ENCODE results near the gene PTPRN2. TPM values are rescaled to one million over a fixed set of nuclear protein-coding genes. Genes with fewer than 3 reads are reported as not detected.
"Not testable (repeated sequence)": the region's sequence is repeated elsewhere in the genome, so short reads cannot be mapped to it uniquely, and the experiment has no call there.

PTPRN2 gene
- total RNA-seq, 1 experiment from 2014 or later: 1.7 TPM

DNA sequence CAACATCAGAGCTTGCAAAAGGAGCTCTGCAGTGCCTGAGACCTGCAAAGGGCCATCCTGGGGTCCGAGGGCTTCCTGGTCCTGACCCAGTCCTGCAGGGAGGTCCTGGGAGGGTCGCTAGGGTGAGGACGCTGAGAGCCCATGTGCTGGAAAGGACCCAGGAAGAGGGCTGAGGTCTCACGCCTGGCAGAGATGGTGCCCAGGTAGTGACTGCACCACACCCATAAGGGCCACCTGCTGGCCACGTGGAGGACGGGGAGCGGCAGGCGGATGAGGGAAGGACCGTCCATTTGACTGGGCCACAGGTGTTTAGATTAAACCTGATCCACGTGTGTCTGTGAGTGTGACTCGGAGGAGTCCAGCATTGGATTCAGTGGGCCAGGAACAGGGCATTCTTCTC, 858.1 kb downstream of the PTPRN2 start:
- H3K4me2 ChIP-seq (ENCODE audit: low read depth, low read length, poor library complexity, severe bottlenecking): no peak overlapping the region
- no peaks in the 10 kb centered on the region for H3K4me1 ChIP-seq (ENCODE audit: low read length)
- H3K27ac ChIP-seq (ENCODE audit: low read length): no peak overlapping the region
- no peaks in the 10 kb centered on the region for H3K79me2 ChIP-seq (ENCODE audit: low read length)
- no peak overlapping the region for H3K4me3 ChIP-seq (ENCODE audit: low read length)
- no peaks in the 10 kb centered on the region for H3K36me3 ChIP-seq (ENCODE audit: insufficient read depth, low read length)
- H4K20me1 ChIP-seq (ENCODE audit: insufficient read depth, low read depth, low read length): no peaks in the 10 kb centered on the region
- no peaks in the 10 kb centered on the region for H3K27me3 ChIP-seq (ENCODE audit: low read length)
- H3K9me3 ChIP-seq (ENCODE audit: low read length): no peaks in the 10 kb centered on the region
- no peak for DNase-seq
- no peak overlapping the region for H2AFZ ChIP-seq (ENCODE audit: low read length)
- no peaks in the 10 kb centered on the region for H3K9me2 ChIP-seq (replicated peaks; ENCODE audit: insufficient read depth, low read length)
- no peak overlapping the region for H3K9ac ChIP-seq (ENCODE audit: low read length)

DNA sequence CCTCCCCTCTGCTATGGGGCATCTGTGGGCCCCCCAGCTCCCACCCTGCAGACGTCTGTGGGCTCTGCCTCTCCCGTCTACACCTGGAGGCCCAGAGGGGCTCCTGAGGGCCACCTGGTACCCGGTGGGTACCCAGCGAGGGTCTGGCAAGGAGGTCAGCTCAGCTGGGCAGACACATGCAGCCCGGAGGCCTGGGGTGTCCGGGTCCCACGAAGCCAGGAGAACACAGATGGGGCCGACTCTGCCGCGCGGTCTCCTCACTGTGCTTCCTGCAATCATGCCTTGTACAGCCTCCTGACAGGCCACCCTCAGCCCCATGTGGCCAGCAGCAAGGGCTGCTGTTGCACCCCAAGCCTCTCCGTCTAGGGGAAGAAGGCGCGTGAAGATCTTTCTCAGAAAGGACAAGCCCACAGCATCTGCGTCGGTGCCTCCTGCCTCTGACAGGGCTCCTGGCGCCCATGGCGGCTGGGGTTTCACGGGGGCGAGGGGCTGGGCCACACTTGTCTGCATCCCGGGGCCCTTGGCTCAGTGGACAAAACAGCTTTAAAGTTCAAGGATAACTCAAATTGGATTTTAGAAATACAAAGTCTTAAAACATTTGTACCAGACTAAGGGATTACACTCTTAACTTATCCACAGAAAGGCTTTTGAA, 859.5 kb downstream of the PTPRN2 start:
- Histone ChIP-seq H3K36me3 (ENCODE audit: insufficient read depth, low read length) (no peaks in the 10 kb centered on the region), H2AFZ (ENCODE audit: low read length) (no peak overlapping the region), H3K27ac (ENCODE audit: low read length) (no peak overlapping the region), H3K4me2 (ENCODE audit: low read depth, low read length, poor library complexity, severe bottlenecking) (no peak overlapping the region), H3K4me1 (ENCODE audit: low read length) (no peaks in the 10 kb centered on the region), H3K9ac (ENCODE audit: low read length) (no peak overlapping the region), H3K9me2 (replicated peaks; ENCODE audit: insufficient read depth, low read length) (no peaks in the 10 kb centered on the region), H3K9me3 (ENCODE audit: low read length) (no peaks in the 10 kb centered on the region), H3K4me3 (ENCODE audit: low read length) (no peak overlapping the region), H3K79me2 (ENCODE audit: low read length) (no peaks in the 10 kb centered on the region), H4K20me1 (ENCODE audit: insufficient read depth, low read depth, low read length) (no peaks in the 10 kb centered on the region), H3K27me3 (ENCODE audit: low read length) (no peaks in the 10 kb centered on the region)
- DNase-seq: no peak

DNA sequence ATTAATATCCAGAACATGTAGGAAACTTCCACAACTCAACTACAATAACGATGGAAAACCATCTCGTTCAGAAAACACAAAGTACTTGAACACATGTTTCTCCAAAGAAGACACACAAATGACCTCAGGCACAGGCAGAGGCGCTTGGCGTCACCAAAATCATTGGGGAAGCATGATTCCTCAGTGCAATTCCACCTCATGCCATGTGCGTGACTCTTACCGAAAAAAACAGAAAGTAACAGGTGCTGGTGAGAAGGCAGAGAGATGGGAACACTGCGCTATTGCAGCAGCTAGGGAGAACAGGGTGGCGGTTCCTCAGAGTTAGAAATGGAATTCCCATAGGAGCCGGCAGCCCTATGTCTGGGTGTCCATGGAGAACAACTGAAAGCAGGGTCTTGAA, 860.9 kb downstream of the PTPRN2 start:
- Histone ChIP-seq H3K27me3 (ENCODE audit: low read length) (no peaks in the 10 kb centered on the region), H3K79me2 (ENCODE audit: low read length) (no peaks in the 10 kb centered on the region), H3K9me3 (ENCODE audit: low read length) (no peaks in the 10 kb centered on the region), H3K4me3 (ENCODE audit: low read length) (no peak overlapping the region), H4K20me1 (ENCODE audit: insufficient read depth, low read depth, low read length) (no peaks in the 10 kb centered on the region), H3K27ac (ENCODE audit: low read length) (no peak overlapping the region), H3K4me2 (ENCODE audit: low read depth, low read length, poor library complexity, severe bottlenecking) (no peak overlapping the region), H3K4me1 (ENCODE audit: low read length) (no peaks in the 10 kb centered on the region), H3K9me2 (replicated peaks; ENCODE audit: insufficient read depth, low read length) (no peaks in the 10 kb centered on the region), H3K36me3 (ENCODE audit: insufficient read depth, low read length) (no peaks in the 10 kb centered on the region), H3K9ac (ENCODE audit: low read length) (no peak overlapping the region), H2AFZ (ENCODE audit: low read length) (no peak overlapping the region)
- DNase-seq: no peak

DNA sequence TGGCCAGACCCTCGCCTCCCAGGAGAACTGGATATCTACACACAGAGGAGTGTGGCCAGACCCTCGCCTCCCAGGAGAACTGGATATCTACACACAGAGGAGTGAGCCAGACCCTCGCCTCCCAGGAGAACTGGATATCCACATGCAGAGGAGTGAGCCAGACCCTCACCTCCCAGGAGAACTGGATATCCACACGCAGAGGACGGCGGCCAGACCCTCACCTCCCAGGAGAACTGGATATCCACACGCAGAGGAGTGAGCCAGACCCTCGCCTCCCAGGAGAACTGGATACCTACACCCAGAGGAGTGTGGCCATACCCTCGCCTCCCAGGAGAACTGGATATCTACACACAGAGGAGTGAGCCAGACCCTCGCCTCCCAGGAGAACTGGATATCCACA, 862.3 kb downstream of the PTPRN2 start:
- not testable (repeated sequence) for H3K9me2 ChIP-seq (replicated peaks; ENCODE audit: insufficient read depth, low read length); H3K36me3 ChIP-seq (ENCODE audit: insufficient read depth, low read length); H3K4me2 ChIP-seq (ENCODE audit: low read depth, low read length, poor library complexity, severe bottlenecking); H3K27ac ChIP-seq (ENCODE audit: low read length); DNase-seq; H3K79me2 ChIP-seq (ENCODE audit: low read length); H3K27me3 ChIP-seq (ENCODE audit: low read length); H2AFZ ChIP-seq (ENCODE audit: low read length); H3K9me3 ChIP-seq (ENCODE audit: low read length); H4K20me1 ChIP-seq (ENCODE audit: insufficient read depth, low read depth, low read length); H3K9ac ChIP-seq (ENCODE audit: low read length); H3K4me1 ChIP-seq (ENCODE audit: low read length); H3K4me3 ChIP-seq (ENCODE audit: low read length)

DNA sequence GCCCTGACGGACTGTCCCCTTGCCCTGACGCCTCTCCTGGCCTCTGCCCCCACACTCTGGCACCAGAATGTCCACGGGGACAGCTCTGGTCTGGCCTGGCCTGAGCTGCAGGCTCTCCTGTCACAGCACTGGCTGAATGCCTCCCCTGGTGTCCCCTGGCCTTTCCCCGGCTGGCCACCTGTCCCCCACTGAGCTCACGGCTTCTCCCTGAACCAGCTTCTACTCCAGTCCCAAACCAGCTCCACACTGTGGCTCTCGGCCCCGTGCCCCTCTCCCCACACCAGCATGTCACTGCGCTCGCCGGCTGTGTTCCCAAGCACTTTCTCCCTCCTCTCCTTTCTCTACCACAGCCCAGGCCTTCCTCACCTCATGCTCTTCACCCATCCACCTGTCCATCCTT, 864.4 kb downstream of the PTPRN2 start:
- Histone ChIP-seq H3K9me2 (replicated peaks; ENCODE audit: insufficient read depth, low read length) (no peaks in the 10 kb centered on the region), H3K4me3 (ENCODE audit: low read length) (no peak overlapping the region), H3K79me2 (ENCODE audit: low read length) (no peaks in the 10 kb centered on the region), H3K27me3 (ENCODE audit: low read length) (no peaks in the 10 kb centered on the region), H3K4me1 (ENCODE audit: low read length) (no peaks in the 10 kb centered on the region), H3K4me2 (ENCODE audit: low read depth, low read length, poor library complexity, severe bottlenecking) (no peak overlapping the region), H3K27ac (ENCODE audit: low read length) (no peak overlapping the region), H3K36me3 (ENCODE audit: insufficient read depth, low read length) (no peaks in the 10 kb centered on the region), H4K20me1 (ENCODE audit: insufficient read depth, low read depth, low read length) (no peaks in the 10 kb centered on the region), H3K9ac (ENCODE audit: low read length) (no peak overlapping the region), H3K9me3 (ENCODE audit: low read length) (no peaks in the 10 kb centered on the region), H2AFZ (ENCODE audit: low read length) (no peak overlapping the region)
- DNase-seq: no peak

DNA sequence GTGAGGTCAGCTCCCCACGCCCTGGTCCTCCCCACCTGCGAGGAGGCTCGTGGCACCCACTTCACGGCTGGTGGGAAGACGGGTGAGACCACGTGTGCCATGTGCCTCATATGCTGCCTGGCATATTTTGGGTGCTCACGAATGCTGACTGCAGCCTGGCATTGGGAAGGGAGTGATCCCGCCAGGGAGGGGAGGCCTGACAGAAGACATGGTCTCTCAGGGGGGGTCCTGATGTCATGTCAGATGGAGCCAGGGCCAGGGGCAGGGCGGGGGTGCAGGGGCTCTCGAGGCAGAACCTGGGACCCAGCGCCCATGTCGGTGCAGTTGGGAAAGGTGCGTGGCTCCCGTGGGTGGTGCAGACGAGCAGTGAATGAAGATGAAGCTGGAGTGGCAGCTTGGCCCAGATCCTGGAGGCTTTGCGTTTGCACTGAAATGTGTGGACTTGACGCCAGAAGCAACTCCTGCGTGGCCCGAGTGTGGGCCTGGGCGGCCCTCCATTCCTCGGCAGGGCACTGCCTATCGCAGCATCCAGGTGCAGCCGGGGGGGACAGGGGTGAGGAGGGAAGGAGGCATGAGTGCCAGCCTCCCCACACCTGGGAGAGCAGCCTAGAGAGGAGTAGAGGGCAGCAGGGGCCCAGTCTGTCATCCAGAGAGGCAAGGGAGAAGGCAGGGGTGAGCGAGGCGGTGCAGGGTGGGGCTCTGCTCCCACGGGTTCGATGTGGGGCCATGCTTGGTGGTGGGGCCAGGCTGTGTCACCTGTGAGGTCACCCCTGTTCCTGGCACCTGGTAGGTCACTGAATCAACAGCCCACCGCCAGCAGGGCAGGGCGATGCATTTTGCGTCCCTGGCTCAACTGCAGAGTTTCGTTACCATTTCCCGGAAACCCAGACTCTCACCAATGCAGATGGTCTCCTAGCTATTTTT, 865.2 kb downstream of the PTPRN2 start:
- no peak overlapping the region for H2AFZ ChIP-seq (ENCODE audit: low read length)
- no peak overlapping the region for H3K4me2 ChIP-seq (ENCODE audit: low read depth, low read length, poor library complexity, severe bottlenecking)
- H3K79me2 ChIP-seq (ENCODE audit: low read length): no peaks in the 10 kb centered on the region
- no peak overlapping the region for H3K4me3 ChIP-seq (ENCODE audit: low read length)
- H3K9ac ChIP-seq (ENCODE audit: low read length): no peak overlapping the region
- H3K27me3 ChIP-seq (ENCODE audit: low read length): no peaks in the 10 kb centered on the region
- no peaks in the 10 kb centered on the region for H3K4me1 ChIP-seq (ENCODE audit: low read length)
- no peaks in the 10 kb centered on the region for H3K9me2 ChIP-seq (replicated peaks; ENCODE audit: insufficient read depth, low read length)
- no peak for DNase-seq
- no peak overlapping the region for H3K27ac ChIP-seq (ENCODE audit: low read length)
- H3K9me3 ChIP-seq (ENCODE audit: low read length): no peaks in the 10 kb centered on the region
- no peaks in the 10 kb centered on the region for H4K20me1 ChIP-seq (ENCODE audit: insufficient read depth, low read depth, low read length)
- no peaks in the 10 kb centered on the region for H3K36me3 ChIP-seq (ENCODE audit: insufficient read depth, low read length)

DNA sequence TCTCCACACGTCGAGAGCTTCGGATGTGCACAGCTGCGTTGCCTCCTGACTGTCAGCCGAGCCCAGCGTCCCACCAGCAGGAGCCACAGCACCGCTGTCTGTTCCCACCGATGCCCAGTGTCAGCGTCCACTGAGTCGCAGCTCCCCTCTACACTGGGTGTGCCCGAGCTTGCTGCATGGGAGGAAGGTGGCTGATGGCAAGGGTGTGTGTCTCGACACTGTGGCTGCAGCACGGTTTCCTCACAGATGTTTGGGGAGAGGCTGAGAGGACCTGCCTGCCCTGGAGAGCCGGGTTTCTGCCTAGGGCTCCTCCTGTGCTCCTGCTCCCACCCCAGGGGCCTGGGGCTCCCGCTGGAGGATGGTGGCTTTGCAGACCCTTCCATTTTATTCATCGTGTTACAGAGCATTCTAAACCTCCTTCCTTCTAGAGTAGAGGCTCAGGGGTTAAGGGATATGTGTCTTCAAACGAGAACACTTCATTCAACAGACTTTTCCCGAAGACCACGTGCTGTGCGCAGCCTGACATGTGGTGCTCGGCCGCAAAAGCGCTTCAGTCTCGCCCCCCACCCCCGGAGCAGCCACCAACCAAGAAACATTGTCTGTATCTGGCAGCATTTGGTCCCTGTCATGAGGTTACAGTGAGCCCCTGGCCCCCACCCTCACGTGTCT, 866.0 kb downstream of the PTPRN2 start:
- H3K9ac ChIP-seq (ENCODE audit: low read length): no peak overlapping the region
- no peaks in the 10 kb centered on the region for H3K4me1 ChIP-seq (ENCODE audit: low read length)
- H3K27me3 ChIP-seq (ENCODE audit: low read length): no peaks in the 10 kb centered on the region
- H3K27ac ChIP-seq (ENCODE audit: low read length): no peak overlapping the region
- no peak overlapping the region for H3K4me3 ChIP-seq (ENCODE audit: low read length)
- H3K9me2 ChIP-seq (replicated peaks; ENCODE audit: insufficient read depth, low read length): no peaks in the 10 kb centered on the region
- H3K9me3 ChIP-seq (ENCODE audit: low read length): no peaks in the 10 kb centered on the region
- no peak for DNase-seq
- no peaks in the 10 kb centered on the region for H3K36me3 ChIP-seq (ENCODE audit: insufficient read depth, low read length)
- H2AFZ ChIP-seq (ENCODE audit: low read length): no peak overlapping the region
- no peaks in the 10 kb centered on the region for H3K79me2 ChIP-seq (ENCODE audit: low read length)
- no peaks in the 10 kb centered on the region for H4K20me1 ChIP-seq (ENCODE audit: insufficient read depth, low read depth, low read length)
- H3K4me2 ChIP-seq (ENCODE audit: low read depth, low read length, poor library complexity, severe bottlenecking): no peak overlapping the region
